ENCODE data around the gene KRT3. TPM values are rescaled to one million over a fixed set of nuclear protein-coding genes. Genes with fewer than 3 reads are reported as not detected.
"Not testable (repeated sequence)": the region's sequence is repeated elsewhere in the genome, so short reads cannot be mapped to it uniquely, and the experiment has no call there.

Gene KRT3
- polyA plus RNA-seq, 1 donor, result not detected

DNA sequence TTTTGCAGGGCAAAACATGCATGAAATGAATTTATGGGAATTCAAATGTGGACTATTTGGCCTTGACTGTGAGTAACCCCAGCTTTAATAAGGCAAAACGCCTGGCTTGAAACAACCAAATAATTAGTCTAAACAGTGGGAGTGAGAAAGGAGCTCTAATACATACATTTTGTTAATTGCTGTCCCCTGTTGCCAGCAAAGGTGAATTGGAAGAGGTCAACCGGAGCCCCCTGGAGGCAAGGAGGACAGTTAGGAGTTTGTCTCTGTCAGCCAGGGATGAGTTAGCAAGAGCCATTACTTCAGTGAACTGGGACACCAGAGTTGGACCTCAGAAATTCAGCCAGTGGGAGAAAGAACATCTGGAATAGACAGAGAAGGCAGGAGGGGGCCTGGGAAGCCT is 36.2 kb downstream of the KRT3 start:
- no peak for DNase-seq

DNA sequence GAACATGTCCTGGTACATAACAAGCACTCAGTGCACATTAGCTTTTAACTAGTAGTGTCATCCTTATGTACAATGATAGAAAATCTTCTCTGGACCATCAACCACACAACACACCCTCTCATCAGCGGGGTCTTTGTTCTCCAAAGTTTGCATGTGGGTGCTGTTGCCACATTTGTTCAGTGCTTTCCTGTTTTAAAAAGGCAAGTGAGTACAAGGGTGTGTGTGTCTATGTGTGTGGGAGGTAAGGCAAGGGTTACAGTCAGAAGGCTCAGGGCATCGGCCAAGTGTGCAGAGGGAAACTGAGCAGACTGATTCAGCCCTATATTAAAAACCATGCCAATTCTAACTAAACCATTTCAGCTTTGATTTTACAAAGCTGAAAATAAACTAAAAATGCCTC is 36.7 kb downstream of the KRT3 start:
- DNase-seq, result no peak

DNA sequence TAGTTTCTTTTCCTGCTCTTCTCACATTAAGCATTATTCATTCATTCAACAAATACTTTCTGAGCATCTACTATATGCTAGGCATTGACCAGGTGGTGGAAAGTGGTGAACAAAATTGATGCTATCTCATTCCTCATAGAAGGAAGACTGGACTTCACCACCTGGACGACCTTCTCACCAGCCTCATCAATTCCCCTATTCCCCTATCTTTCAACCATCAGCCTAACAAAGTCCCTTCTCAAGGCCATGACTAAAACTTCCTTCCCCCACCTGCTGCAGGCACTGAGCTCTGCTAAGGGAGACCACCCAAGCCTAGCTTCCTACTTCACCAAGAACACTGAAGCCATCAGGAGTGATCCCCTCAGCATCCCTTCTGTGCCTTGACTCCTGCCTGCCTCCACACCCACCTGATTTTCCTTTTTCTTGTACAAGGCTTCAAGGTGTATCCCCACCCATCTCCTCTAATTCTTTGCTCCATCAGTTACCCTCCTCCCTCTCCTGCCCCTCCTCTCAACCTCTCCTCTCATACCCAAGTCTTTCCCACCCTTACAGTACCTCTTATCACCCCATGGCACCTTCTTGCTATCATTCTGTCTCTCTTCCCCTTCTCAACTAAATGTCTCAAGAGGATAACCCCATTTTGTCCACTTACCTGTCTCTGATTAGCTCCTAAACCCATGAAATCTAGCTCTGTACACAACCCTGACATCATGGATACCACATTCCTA is 38.3 kb downstream of the KRT3 start:
- DNase-seq, result no peak

DNA sequence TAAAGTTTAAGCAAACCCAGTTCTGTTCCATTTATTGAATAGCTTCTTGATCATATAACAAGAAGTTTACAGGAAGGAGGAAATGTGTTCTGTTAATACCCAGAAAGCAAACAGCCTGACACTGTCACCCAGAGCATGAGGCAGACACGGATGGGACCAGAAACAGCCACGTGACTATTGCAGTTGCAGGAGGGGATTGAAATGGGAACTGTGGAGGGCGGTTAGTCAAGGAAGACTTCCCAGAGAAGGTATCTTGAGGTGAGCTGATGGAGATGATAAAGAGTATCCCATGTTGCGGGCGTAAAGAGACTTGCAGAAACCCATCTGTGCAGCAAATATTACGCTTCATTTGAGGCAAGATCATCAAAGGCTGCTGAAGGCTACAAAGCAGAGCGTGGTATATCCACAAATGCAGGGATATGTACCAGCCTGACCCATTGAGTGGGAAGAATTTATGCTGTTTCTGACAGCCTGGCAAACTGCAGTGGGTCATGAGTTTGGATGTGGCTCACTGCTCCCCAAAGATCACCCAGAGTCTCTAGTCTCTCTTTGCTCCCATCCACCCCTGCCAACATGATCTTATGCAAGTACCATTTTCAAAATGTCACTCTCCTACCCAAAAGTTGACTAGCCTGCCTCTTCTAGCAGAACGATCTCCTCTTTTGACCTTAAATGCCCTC is 39.5 kb downstream of the KRT3 start:
- no peak for DNase-seq

DNA sequence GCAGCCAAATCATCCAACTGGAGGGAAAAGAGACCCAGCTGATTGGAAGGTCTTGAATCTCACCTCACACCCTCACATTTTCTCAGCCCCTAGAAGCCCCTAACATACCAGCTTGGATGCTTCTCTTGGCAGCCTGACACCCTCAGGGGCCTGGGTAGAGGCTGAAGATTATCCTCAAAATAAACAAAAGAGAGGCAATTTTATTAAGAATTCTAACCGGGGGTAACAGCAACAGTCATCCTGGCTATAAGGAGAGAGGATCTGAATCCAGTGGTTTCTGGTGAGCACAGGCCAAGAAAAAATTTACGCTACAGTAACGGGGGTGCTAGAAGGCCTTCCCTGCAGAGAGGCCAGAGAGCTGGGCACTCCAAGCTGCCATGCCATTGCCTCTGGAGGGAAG is 40.4 kb downstream of the KRT3 start:
- no peak for DNase-seq

DNA sequence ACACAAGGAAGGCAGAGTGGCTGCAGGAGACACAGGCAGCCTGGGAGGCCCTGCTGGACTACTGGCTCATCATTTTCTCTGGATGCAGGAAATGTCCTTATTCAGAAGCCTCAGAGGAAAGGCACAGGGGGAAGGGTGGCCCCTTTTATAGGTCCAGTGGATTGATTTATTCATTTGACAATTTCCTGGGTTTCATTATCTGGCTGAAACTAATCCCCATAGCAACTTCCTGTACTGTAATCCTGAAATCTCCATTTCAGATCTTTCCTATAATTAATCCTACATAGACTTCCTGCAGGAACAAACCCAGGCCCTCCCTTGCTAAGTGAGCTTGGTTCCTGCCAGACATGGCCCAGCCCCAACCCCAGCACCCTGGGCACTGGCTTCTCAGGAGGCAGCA is 41.8 kb downstream of the KRT3 start:
- DNase-seq, result no peak

DNA sequence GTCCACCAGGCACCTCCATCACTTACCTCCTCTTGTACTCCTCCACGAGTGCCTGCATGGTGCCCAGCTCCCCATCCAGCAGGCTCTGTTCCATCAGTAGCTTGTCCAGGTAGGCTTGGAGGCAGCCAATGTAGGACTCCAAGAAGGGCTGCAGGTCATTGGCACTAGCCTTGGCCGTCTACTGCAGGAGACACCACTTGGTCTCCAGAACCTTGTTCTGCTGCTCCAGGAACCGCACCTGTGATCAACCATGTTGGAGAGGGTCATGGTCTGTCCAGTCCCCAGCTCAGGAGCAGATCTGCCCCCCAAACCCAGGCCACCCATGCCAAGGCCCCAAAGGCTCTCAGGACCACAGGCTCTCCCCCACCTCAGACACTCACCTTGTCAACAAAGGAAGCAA is 42.6 kb downstream of the KRT3 start:
- no peak for DNase-seq

DNA sequence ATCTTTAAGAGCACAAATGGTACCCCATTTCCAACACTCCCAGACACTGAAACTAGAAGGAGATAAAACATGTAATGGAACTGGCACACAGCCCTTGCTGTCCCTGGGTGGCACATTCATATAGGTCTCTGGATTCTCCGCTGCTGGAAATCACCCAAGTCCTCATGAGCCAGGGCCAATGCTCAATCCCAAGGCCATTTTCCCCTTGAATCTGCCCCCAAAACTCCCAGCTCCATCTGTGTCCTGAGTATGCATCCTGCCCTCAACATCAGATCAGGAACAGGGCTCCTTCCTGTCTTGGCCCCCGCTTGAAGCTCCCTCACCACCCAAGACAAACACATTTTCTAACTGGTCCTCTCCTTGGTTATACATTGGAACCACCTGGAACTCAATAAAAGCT is 43.4 kb downstream of the KRT3 start:
- DNase-seq, result no peak

DNA sequence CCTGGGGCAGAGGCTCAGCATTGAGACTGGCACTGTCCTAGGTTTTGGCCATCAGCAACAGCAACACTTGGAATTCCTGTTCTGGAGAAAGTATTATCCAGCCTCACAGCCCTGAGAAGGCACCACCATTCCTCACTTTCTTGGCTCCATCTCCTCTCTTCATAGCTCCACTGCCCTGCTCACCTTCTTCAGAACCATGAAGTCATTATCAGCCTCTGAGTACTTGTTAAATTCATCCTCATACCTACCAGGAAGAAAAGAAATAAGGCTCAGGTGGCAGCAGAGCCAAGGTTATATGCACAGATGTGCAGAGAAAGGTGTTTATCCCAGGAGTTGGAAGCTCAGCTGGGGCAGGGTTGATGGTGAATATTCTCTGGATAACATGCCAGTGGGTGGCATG is 44.1 kb downstream of the KRT3 start:
- DNase-seq, result no peak

DNA sequence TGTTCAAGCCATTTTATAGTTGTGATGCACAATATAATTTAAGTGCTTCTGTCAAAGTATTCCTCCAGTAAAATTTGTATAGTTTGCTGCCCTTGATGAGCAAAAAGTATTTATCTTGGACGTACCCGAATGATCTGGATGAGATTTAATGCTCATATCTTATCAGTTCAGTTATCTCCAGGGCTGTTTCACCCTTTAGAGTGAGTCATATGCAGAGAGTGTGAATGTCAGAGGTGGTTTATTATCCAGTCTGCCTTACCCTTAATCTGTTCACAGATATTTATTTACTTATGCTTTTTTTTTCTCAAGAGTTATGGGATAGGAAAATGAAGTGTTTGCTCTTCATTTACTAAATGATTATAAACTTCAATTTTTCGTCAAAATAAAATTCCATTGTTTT is 45.4 kb downstream of the KRT3 start:
- DNase-seq, result not testable (repeated sequence)

DNA sequence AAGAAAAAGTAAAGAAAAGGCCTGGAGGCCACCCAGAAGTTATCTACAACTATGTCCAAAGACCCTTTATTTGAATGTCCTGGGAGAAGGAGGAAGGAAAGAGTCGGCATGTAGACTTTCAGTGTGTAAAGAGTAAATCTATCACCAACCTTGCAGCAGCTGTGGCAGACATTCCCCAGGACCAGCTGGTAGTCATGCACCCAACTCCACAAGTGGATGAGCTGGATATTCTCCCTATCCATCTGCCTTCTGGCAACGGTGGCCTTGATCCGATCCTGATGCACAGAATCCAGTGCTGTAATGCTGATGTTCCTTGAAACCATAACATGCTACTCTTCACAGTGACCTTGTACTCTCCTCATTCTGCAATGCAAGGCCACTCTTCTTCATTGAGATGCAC is 46.1 kb downstream of the KRT3 start:
- no peak for DNase-seq

DNA sequence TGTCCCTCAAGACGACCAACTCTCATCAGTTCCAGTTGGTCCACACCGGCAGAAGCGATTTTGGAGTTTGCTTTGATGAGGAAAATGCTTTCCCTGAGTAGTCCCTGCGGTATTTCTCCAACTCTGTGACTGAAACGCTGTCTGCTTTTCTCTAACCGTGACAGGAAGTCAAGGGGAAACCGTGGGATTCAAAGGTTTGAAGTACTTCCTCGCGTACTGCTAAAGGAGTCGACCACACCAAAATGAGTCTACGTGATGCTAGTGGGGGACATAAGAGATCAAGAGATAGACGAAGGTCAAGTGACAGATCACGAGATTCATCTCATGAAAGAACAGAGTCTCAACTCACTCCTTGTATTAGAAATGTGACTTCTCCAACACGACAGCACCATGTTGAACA is 47.3 kb downstream of the KRT3 start:
- no peak for DNase-seq

DNA sequence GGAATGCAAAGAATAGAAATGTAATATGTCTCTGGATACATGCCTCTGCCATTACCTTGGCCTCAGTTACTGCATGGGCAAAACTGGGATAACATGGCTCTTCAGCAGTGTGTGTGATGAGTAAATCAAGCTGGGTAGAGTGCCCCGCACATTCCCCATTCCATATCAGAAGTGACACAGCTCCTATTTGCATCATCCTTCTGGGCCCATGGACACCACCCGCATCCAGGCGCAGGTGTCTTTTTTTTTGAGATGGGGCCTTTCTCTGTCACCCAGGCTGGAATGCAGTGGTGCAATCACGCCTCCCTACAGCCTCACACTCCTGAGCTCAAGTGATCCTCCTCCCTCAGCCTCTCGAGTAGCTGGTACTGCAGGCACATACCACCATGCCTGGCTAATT is 50.4 kb downstream of the KRT3 start:
- no peak for DNase-seq

DNA sequence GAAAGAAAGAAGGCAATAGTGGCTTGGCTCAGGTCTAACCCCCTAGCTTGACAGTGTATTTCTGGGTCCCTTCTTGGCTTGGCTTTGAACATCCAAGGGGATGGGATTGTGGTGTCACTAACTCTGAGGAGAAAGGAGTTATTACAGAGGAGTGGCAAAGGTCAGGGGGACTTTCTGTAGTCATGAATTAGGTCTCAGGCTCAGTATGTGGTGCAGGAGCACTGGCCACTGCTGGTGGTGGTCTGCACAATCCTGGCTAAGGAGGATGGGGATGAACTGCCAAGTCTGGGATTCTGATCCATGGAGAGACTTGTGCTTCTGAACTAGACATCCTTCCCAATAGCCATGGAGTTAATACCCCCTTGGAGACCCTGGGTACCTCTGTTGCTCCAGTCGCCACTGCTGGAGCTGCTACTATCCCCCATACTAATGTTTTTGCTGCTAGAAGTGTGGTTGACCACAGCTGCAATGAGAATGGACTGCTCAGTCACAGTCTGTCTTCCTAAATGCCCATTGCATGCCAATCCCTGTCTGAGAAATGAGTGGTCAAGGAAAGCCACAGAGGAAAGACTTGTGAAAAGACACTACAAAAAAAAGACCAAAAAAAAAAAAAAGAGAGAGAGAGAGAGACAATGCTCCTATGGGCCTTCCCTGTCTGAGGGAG is 51.3 kb downstream of the KRT3 start:
- no peak for DNase-seq

DNA sequence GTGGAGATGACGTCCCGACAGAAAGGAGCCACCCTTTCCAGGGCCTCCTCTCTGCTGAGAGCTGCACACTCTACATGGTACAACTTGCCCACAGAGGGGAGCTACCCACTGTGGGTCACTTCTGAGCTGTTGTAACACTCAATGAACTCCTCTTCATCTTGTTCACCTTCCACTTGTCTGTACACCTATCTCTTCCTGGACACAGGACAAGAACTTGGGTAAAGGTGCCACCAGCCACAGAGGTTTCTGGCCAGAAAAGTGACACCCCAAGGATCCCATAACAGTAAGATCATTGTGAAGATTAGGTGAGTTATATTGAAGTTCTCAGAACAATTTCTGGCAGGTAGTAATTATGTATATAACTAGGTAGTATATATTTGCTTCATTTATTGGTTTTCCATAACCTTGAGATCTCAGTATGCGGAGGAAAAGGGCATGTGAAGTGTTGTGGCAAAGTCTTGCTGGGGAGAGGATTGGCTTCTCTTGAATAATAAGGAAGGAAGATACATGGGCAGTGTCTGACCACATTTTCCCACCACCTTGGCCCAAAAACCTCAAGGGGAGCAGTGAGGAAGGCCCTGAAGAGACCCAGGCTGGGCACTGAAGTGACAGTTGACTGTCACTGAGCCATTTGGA is 53.0 kb downstream of the KRT3 start:
- no peak for DNase-seq

DNA sequence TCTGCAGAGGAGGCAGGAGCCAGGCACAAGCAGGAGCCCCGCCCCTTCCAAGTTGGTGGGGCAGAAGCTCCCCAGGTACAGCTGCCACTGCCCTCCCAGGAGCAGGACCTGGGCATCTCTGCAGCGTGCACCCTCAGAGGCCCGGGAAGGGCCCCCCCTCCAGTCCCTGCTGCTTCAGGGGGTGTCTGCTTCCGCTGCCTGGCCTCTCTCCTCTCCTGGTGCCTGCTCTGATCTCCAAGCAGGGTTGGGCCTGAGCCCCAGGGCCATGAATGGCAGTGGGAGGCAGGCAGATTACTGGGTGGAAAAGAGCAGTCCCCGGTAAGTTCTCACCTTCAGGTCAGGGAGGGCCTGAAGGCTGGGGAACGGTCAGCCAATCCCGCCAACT is 53.7 kb downstream of the KRT3 start:
- no peak for DNase-seq

DNA sequence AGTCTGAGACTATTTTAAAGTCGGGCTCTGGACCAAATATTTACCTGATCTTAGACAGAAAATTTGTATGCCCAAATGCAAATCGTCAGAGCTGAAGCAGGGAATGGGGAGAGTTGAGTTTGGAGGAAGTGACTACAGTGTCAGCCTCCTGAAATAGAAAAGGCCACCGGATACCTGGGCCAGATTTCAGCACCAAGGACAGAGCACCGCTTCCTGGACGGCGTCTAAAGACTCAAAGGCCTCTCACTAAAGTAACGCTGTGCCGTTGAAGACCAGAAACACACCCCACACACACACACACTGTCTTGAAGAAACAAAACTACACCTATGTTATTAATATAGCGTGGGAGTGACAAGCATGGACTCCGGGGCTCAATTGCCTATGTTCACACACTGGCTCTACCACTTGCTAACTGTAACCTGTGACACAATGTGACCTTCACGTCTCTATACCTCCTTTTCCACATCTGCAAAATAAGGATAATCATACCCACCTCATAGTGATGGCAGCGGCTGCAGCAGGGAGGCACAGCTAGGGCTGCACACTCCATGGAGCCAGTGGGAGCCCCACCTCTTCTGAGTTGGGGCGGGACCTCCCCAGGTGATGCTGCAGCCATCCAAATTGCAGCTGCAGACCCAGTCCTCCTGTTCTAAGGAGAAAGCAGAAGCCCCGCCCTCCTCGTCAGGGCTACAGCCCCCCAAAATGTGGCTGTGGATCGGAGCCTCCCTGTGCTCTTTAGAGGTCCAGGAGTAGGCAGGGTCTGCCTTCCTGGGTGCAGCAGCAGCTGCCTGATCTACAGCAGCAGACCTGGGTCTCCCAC is 54.3 kb downstream of the KRT3 start:
- peak; percentile 73 for DNase-seq

DNA sequence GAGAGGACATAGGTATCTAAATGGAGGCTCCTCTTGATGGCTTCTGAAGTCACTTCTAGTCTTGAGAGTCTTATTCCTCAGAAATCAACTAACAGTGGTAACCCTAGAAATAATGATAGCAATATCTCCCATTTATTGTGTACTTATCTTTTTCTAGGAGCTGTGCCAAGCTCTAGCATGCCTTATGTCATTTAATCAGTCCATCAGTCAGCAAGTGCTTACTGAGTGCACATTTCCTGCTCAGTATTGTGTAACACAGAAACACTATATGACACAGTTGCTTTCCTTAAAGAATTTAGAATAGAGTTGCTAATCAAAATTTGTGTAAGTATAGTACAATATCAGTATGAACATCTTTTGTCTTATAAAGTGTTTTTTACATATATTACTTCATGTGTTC is 55.3 kb downstream of the KRT3 start:
- DNase-seq, result no peak

DNA sequence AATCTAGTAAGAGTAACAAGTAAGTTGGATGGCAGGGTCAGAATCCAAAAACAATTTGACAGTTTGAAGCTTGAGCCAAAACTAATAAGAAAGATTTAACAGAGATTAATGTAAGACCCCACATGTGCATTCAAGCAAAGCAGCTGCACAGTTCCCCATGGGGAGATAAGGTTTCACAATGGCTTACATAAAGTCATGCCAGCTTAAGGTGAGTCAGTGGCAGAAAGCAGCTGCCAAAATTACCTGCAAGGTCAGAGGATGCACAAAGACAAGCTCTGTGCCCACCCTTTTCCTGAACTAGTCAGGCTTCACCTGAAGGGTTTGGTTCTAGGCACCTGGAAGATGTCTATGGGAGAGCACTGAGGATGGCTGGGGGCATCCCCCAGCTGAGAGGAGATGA is 56.0 kb downstream of the KRT3 start:
- DNase-seq, result no peak
